ENCODE measurements around the gene PRDM5. TPM values are rescaled to one million over a fixed set of nuclear protein-coding genes. Genes with fewer than 3 reads are reported as not detected.
A peak's percentile ranks its signal among the peaks of the same experiment; 100 is the strongest.

PRDM5 gene
- total and polyA plus RNA-seq, 9 donors: 8.1 to 53.8 (median 36.3) TPM

DNA sequence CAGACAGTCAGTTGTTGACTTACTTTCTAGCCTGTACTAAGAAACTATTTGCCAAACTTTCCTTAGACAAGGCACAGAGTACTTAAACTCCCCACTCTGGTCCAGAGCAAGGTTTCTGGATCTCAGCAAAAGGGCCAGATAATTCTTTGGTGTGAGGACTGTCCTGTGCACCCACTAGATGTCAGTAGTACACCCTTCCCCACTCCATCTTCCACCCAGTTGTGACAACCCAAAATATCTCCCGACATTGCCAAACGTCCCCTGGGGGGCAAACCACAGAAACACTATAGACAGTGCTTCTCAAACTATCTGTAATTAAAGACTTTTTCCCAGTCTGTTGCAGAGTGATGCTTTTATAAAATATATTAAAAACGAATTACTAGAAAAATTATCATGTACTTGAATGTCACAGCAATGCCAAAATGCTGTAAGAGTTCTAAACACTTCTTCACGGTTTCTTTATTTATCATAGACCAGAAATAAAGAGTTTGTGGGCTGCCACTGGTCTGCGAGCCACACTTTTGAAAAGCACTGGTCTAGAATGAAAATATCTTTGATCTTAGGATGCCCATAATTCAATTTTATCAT is 203.5 kb downstream of the PRDM5 start:
- 22 to 44% (median 38%) methylated on average over 5 of the region's 5 CpGs for WGBS, 3 donors
- H3K27me3 ChIP-seq: no peaks in the 10 kb centered on the region
- TF ChIP-seq, protein P1, sequence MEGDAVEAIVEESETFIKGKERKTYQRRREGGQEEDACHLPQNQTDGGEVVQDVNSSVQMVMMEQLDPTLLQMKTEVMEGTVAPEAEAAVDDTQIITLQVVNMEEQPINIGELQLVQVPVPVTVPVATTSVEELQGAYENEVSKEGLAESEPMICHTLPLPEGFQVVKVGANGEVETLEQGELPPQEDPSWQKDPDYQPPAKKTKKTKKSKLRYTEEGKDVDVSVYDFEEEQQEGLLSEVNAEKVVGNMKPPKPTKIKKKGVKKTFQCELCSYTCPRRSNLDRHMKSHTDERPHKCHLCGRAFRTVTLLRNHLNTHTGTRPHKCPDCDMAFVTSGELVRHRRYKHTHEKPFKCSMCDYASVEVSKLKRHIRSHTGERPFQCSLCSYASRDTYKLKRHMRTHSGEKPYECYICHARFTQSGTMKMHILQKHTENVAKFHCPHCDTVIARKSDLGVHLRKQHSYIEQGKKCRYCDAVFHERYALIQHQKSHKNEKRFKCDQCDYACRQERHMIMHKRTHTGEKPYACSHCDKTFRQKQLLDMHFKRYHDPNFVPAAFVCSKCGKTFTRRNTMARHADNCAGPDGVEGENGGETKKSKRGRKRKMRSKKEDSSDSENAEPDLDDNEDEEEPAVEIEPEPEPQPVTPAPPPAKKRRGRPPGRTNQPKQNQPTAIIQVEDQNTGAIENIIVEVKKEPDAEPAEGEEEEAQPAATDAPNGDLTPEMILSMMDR (IDR thresholded peaks at IDR 0.05): peak in 1 of 3 donors; percentile 30
- TF ChIP-seq EP300 (IDR thresholded peaks at IDR 0.05) (no peak), POLR2A (IDR thresholded peaks at IDR 0.05) (no peak)
- intact Hi-C loops (cut with DNase I): loop anchor here in 2 of 4 donors (5.0 to 10.0 kb wide), 2 partner anchors 373 to 376 kb away; no protein-coding TSS in a partner anchor
- H3K27ac ChIP-seq: no peak overlapping the region
- DNase-seq: peak in 4 of 5 donors; percentile 10 to 34 (median 23)
- no peaks in the 10 kb centered on the region for H3K4me1 ChIP-seq (ENCODE audit: insufficient read depth)
- no peaks in the 10 kb centered on the region for H3K36me3 ChIP-seq
- H3K9me3 ChIP-seq: no peaks in the 10 kb centered on the region
- H3K4me3 ChIP-seq: no peak overlapping the region

DNA sequence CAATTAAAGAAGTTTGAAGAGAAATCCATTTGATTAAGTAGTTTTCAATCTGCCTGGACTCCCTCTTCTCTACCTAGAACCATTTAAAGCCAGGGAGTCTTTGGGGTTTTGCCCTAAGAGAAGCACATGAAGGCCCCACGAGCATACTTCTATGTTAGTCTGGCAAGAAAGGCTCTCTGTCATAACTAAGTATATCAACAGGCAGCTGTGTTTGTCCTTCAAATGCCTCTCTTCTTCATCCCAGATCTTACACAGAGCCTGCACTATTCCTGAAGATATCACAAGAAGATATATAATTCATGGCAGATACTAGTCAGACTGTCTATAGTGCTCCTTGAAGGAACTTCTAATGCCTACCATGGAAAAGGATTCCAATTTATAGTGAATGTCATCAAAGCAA is 206.2 kb downstream of the PRDM5 start:
- DNase-seq: no peak
- Histone ChIP-seq H3K4me3 (no peak overlapping the region), H3K27ac (no peak overlapping the region), H3K9me3 (no peaks in the 10 kb centered on the region), H3K27me3 (no peaks in the 10 kb centered on the region), H3K4me1 (ENCODE audit: insufficient read depth) (no peaks in the 10 kb centered on the region), H3K36me3 (no peaks in the 10 kb centered on the region)
- intact Hi-C loops (cut with DNase I): loop anchor here in 2 of 4 donors (5.0 to 10.0 kb wide), 2 partner anchors 376 to 378 kb away; no protein-coding TSS in a partner anchor
- TF ChIP-seq POLR2A (IDR thresholded peaks at IDR 0.05): no peak
- TF ChIP-seq, protein P1 (IDR thresholded peaks at IDR 0.05): no peak
- no peak for TF ChIP-seq EP300 (IDR thresholded peaks at IDR 0.05)
- 84 to 93% (median 92%) methylated on average over 1 of the region's 1 CpG for WGBS, 3 donors

DNA sequence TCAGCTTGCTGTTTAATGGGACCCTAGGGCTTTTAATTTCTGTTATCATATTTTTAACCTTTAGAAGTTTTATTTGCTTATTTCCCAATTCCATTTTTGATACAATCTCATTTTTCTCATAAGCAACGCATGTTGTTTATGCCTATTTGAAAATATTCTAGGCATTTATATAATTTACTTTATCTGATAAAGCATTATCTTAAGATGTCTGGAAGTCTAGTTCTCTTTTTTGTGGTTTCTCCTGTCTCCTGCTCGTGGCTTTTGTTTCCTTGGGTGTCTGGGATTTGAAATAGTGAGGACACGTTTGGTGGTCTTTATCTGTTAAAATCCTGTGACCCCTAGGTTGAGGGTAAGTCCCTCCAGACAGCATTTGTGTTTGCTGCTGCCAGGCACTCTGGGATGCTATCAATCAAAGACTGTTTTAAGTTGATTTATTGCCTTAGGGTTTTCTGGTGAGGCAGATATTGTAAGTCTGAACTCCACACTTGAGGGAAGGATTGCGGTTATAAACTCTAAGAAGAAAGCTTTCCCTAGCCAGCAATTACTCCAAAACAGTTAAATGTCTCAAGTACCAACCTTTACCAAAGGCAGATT is 208.0 kb downstream of the PRDM5 start:
- DNase-seq: no peak
- no peaks in the 10 kb centered on the region for H3K36me3 ChIP-seq
- no peaks in the 10 kb centered on the region for H3K27me3 ChIP-seq
- H3K4me3 ChIP-seq: no peak overlapping the region
- H3K4me1 ChIP-seq (ENCODE audit: insufficient read depth): no peaks in the 10 kb centered on the region
- H3K9me3 ChIP-seq: no peaks in the 10 kb centered on the region
- no peak for TF ChIP-seq POLR2A (IDR thresholded peaks at IDR 0.05)
- TF ChIP-seq, protein P1 (IDR thresholded peaks at IDR 0.05): no peak
- TF ChIP-seq EP300 (IDR thresholded peaks at IDR 0.05): no peak
- WGBS, 3 donors: 80 to 90% (median 81%) methylated on average over 4 of the region's 4 CpGs
- no peak overlapping the region for H3K27ac ChIP-seq
- intact Hi-C loops (cut with DNase I): loop anchor here in 2 of 4 donors (5.0 to 10.0 kb wide), 2 partner anchors 378 to 380 kb away; no protein-coding TSS in a partner anchor

DNA sequence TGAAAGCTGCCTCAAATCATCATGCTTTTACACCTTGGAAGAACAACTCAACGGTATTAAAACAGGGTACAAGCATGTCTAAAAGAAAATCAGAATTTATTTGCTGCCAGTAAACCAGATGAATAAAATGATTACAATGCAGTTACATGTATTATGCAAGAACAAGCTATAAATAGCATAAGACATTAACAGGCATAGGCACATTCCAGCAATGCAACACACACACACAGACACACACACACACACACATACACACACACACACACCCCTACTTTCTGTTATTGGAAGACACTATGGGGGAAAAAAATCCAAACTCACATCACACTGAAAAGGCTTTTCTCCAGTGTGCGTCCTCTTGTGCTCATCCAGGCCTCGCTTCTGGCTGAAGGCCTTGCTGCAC is 212.5 kb downstream of the PRDM5 start:
- DNase-seq: no peak
- no peaks in the 10 kb centered on the region for H3K27me3 ChIP-seq
- WGBS, 3 donors: 81 to 95% (median 83%) methylated on average over 3 of the region's 3 CpGs
- H3K4me3 ChIP-seq: no peak overlapping the region
- intact Hi-C loops (cut with DNase I): loop anchor here in 1 of 4 donors (10.0 kb wide), 1 partner anchor 385 kb away; no protein-coding TSS in a partner anchor
- H3K9me3 ChIP-seq: no peaks in the 10 kb centered on the region
- H3K27ac ChIP-seq: no peak overlapping the region
- TF ChIP-seq, protein P1 (IDR thresholded peaks at IDR 0.05): no peak
- TF ChIP-seq EP300 (IDR thresholded peaks at IDR 0.05) (no peak), POLR2A (IDR thresholded peaks at IDR 0.05) (no peak)
- no peaks in the 10 kb centered on the region for H3K36me3 ChIP-seq
- H3K4me1 ChIP-seq (ENCODE audit: insufficient read depth): no peaks in the 10 kb centered on the region
